A549 (cell line): Measurements from ENCODE around the gene SMAGP.

Source experiments
- CEBPB ChIP-seq, 2 experiments: fragments of >200 bp in 1 of 2; sonication (Bioruptor Twin) in 1 of 2; formaldehyde crosslinking in 1 of 2; IDR thresholded peaks; 2 replicates each; pipeline ENCODE4 v1.6.1; 2012 to 2016
- CHD2 ChIP-seq: fragments of 150-350 bp; IDR thresholded peaks from 2 replicates; pipeline ENCODE4 v1.6.1; 2014; ENCODE audit warnings: low read length; ENCODE audit not compliant: partially characterized antibody
- CTCF ChIP-seq: fragments of >200 bp; sonication (Bioruptor Twin); formaldehyde crosslinking; IDR thresholded peaks from 3 replicates; pipeline ENCODE4 v1.5.1; 2016
- EP300 ChIP-seq, 2 experiments: fragments of >200 bp; sonication (Bioruptor Twin); formaldehyde crosslinking; IDR thresholded peaks; 2 replicates in 1 of 2; 3 replicates in 1 of 2; pipeline ENCODE4 v1.6.1; 2016 to 2017
- ESRRA ChIP-seq: fragments of 150-350 bp; IDR thresholded peaks from 2 replicates; pipeline ENCODE4 v1.6.1; 2014; ENCODE audit warnings: mild to moderate bottlenecking, low read length, borderline replicate concordance
- FOXS1 ChIP-seq: fragments of 250-450 bp; sonication (Bioruptor Pico); IDR thresholded peaks from 2 replicates; pipeline ENCODE4 v1.5.0; 2020; ENCODE audit warnings: mild to moderate bottlenecking, moderate library complexity
- GATA3 ChIP-seq: IDR thresholded peaks from 2 replicates; pipeline ENCODE4 v1.6.1; 2012; ENCODE audit warnings: borderline replicate concordance
- HMGXB4 ChIP-seq: fragments of 250-450 bp; sonication (Bioruptor Pico); IDR thresholded peaks from 2 replicates; pipeline ENCODE4 v1.5.0; 2021; ENCODE audit warnings: mild to moderate bottlenecking, moderate library complexity, borderline replicate concordance
- HOXA7 ChIP-seq: fragments of 250-450 bp; sonication (Bioruptor Pico); IDR thresholded peaks from 2 replicates; pipeline ENCODE4 v1.5.0; 2020; ENCODE audit warnings: mild to moderate bottlenecking, moderate library complexity
- JUNB ChIP-seq: fragments of >200 bp; sonication (Bioruptor Twin); formaldehyde crosslinking; IDR thresholded peaks from 2 replicates; pipeline ENCODE4 v1.6.1; 2016
- MAX ChIP-seq: IDR thresholded peaks from 2 replicates; pipeline ENCODE4 v1.6.1; 2012
- POLR2A ChIP-seq: IDR thresholded peaks from 2 replicates; pipeline ENCODE4 v1.6.1; 2012; ENCODE audit warnings: mild to moderate bottlenecking, low read length
- ZNF302 ChIP-seq: fragments of 250-450 bp; sonication (Bioruptor Pico); IDR thresholded peaks from 2 replicates; pipeline ENCODE4 v1.9.0; 2021; ENCODE audit warnings: inconsistent platforms, mild to moderate bottlenecking, moderate library complexity

GRCh38 chr12:51214895-51215294 is 55.3 kb downstream of the SMAGP start:
- TF ChIP-seq JUNB (no peak), ESRRA (no peak), POLR2A (no peak), CHD2 (no peak), HOXA7 (CRISPR knock-in tag) (no peak), CTCF (no peak), ZNF302 (CRISPR knock-in tag) (no peak), GATA3 (no peak), FOXS1 (CRISPR knock-in tag) (no peak), EP300 (IDR thresholded peaks at IDR 0.05) (no peak), CEBPB (IDR thresholded peaks at IDR 0.05) (no peak), HMGXB4 (CRISPR knock-in tag) (no peak), MAX (no peak)
